Activated naive CD8-positive, alpha-beta T cell treated with anti-CD3 and anti-CD28 coated beads, Interleukin-2, amount 10 ng/mL, durations not matched to agents 7 days and 5 days (primary cell): ENCODE measurements around the gene MICAL3. TPM values are rescaled to one million over a fixed set of nuclear protein-coding genes. Genes with fewer than 3 reads are reported as not detected.
"Not testable (repeated sequence)": the region's sequence is repeated elsewhere in the genome, so short reads cannot be mapped to it uniquely, and the experiment has no call there.

Source experiments
- ATAC-seq: fragments of 150-1000 bp; cut with Tn5 transposase; one replicate; pipeline ENCODE4 v1.10.0; 2021; ENCODE audit warnings: low read depth, moderate library complexity
- POLR2A ChIA-PET: fragments of 350-600 bp; sonication (Branson Sonifier 250); formaldehyde crosslinking; loops from one replicate; lab custom pipeline; 2021; ENCODE audit warnings: antibody characterized with exemption; lab: Charles Lee
- DNase-seq: peaks from one replicate; pipeline ENCODE4 v3.0.0; 2021
- H3K27ac Mint-ChIP-seq: one replicate; pipeline ENCODE4 v1.8.0; 2022; ENCODE audit warnings: mild to moderate bottlenecking, mixed read lengths
- H3K27me3 Mint-ChIP-seq: one replicate; pipeline ENCODE4 v1.8.0; 2022; ENCODE audit warnings: mild to moderate bottlenecking, moderate library complexity, mixed read lengths
- H3K36me3 Mint-ChIP-seq: one replicate; pipeline ENCODE4 v1.8.0; 2021; ENCODE audit warnings: mild to moderate bottlenecking, mixed read lengths
- H3K4me1 Mint-ChIP-seq: one replicate; pipeline ENCODE4 v1.8.0; 2021; ENCODE audit warnings: mixed read lengths
- H3K4me3 Mint-ChIP-seq: one replicate; pipeline ENCODE4 v1.8.0; 2022; ENCODE audit warnings: mild to moderate bottlenecking, moderate library complexity, mixed read lengths
- H3K9me3 Mint-ChIP-seq: one replicate; pipeline ENCODE4 v1.8.0; 2021; ENCODE audit warnings: mixed read lengths
- total RNA-seq, 2 experiments: library from RNA; stranded (reverse); gene quantifications; one replicate each; pipeline ENCODE4 v1.2.3, GENCODE V29; 2021

The MICAL3 gene
- total RNA-seq, 2 experiments from 2014 or later: 35.7 to 36.8 TPM

DNA sequence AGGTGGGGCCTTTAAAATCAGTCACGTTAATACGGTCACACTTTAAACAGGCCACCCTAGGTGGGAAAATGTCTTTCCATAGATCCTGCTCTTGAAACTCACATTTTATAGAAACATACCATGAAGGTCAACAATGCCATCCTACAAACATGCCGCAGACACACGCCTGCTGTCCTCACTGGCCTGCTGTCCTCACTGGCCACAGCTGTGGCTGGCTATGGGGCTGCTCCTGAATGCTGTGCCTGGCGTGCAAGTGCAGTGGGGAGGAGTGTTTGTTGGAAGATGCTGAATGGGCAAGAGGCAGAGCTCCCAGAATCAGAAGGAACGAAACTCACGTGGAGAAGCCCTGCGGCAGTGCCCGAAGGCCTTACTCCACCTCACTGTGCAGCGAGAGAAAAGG, 143.9 kb downstream of the MICAL3 start:
- Mint-ChIP-seq H3K4me1 (no peaks in the 10 kb centered on the region), H3K27me3 (no peaks in the 10 kb centered on the region), H3K4me3 (no peak overlapping the region), H3K27ac (no peak overlapping the region), H3K36me3 (peaks cover 5% of the 10 kb centered on the region), H3K9me3 (no peaks in the 10 kb centered on the region)
- POLR2A ChIA-PET: no interaction called here
- no peak for DNase-seq
- no peak for ATAC-seq

GRCh38 chr22:17880020-17880419, 144.3 kb downstream of the MICAL3 start:
- Mint-ChIP-seq H3K9me3 (no peaks in the 10 kb centered on the region), H3K4me3 (no peak overlapping the region), H3K27ac (no peak overlapping the region), H3K4me1 (no peaks in the 10 kb centered on the region), H3K27me3 (no peaks in the 10 kb centered on the region), H3K36me3 (peaks cover 3% of the 10 kb centered on the region)
- POLR2A ChIA-PET: no interaction called here
- ATAC-seq (no peak), DNase-seq (no peak)

- ATAC-seq: no peak
- POLR2A ChIA-PET: no interaction called here
- no peaks in the 10 kb centered on the region for H3K4me1 Mint-ChIP-seq
- no peak overlapping the region for H3K4me3 Mint-ChIP-seq
- no peaks in the 10 kb centered on the region for H3K27me3 Mint-ChIP-seq
- peaks cover 3% of the 10 kb centered on the region for H3K36me3 Mint-ChIP-seq
- DNase-seq: no peak
- no peak overlapping the region for H3K27ac Mint-ChIP-seq
- H3K9me3 Mint-ChIP-seq: no peaks in the 10 kb centered on the region
These were observed 145.4 kb downstream of the MICAL3 start for GRCh38 chr22:17878941-17879340.

DNA sequence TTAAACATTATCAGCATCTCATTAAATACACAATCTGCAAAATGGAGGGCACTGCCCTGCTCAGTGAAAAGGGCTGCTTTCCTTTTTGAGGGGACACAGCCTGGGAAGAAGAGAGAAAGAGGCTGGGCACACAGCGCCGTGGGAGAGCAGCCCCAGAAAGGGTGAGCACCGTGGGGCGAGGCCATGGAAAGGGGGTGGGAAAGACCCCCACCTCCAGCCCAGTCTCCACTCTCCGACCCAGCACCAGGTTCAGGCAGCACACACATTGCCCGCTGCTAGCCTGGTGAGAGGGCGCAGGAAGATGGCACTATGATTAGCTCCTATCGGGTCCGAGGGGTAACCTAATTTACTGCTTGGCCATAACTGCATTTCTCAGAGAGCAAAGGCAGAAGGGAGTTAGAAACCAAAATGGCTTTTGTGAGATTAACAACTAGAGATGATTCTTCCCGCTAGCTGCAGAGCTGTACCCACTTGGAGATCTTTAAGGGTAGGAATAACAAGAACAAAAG, 146.1 kb downstream of the MICAL3 start:
- Mint-ChIP-seq H3K36me3 (peaks cover 3% of the 10 kb centered on the region), H3K4me1 (no peaks in the 10 kb centered on the region), H3K27me3 (no peaks in the 10 kb centered on the region), H3K9me3 (no peaks in the 10 kb centered on the region), H3K4me3 (no peak overlapping the region), H3K27ac (no peak overlapping the region)
- DNase-seq: no peak
- no peak for ATAC-seq
- POLR2A ChIA-PET: no interaction called here

DNA sequence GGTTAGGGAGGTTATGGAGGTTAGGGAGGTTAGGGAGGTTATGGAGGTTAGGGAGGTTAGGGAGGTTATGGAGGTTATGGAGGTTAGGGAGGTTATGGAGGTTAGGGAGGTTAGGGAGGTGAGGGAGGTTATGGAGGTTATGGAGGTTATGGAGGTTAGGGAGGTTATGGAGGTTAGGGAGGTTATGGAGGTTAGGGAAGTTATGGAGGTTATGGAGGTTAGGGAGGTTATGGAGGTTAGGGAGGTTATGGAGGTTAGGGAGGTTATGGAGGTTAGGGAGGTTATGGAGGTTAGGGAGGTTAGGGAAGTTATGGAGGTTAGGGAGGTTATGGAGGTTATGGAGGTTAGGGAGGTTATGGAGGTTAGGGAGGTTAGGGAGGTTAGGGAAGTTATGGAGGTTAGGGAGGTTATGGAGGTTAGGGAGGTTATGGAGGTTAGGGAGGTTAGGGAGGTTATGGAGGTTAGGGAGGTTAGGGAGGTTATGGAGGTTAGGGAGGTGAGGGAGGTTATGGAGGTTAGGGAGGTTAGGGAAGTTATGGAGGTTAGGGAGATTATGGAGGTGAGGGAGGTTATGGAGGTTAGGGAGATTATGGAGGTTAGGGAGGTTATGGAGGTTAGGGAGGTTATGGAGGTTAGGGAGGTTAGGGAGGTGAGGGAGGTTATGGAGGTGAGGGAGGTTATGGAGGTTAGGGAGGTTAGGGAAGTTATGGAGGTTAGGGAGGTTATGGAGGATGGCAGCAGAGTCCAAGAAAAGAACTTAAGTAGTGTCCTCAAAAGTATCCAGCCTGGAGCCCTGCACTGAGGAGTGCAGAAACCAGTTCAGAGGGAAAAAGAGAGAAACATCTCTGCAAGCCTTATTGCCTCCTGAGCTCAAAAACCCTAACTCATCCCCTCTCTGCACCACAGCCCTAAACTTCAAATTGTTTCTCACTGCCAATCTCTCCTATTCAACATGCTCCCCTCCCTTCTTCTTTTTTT, 147.2 kb downstream of the MICAL3 start:
- H3K9me3 Mint-ChIP-seq, DNase-seq, H3K27ac Mint-ChIP-seq, H3K27me3 Mint-ChIP-seq, H3K4me3 Mint-ChIP-seq, H3K36me3 Mint-ChIP-seq, H3K4me1 Mint-ChIP-seq, POLR2A ChIA-PET, ATAC-seq: not testable (repeated sequence)

DNA sequence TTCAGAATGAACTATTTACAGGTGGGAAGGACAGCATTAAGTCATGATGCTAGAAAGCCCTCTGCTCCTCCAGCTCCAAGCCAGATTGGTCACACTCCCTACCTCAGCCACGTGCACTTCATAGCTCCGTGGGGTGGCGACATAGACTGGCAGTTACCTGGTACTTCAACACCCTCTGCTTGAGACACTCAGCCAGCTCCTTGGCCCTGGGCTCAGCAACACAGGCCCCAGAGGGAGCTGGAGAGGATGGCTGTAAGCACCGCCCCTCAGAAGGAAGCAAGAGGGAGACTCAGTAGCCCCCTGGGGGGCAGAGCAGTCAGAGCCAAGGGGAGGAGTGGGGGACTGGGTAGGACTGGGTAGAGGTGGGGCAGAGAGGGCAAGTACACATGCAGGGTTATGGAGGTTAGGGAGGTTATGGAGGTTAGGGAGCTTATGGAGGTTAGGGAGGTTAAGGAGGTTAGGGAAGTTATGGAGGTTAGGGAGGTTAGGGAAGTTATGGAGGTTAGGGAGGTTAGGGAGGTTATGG, 148.0 kb downstream of the MICAL3 start:
- no peak for ATAC-seq
- no peak overlapping the region for H3K4me3 Mint-ChIP-seq
- H3K36me3 Mint-ChIP-seq: peaks cover 7% of the 10 kb centered on the region
- no peaks in the 10 kb centered on the region for H3K4me1 Mint-ChIP-seq
- no peak for DNase-seq
- POLR2A ChIA-PET: no interaction called here
- H3K27me3 Mint-ChIP-seq: no peaks in the 10 kb centered on the region
- no peak overlapping the region for H3K27ac Mint-ChIP-seq
- no peaks in the 10 kb centered on the region for H3K9me3 Mint-ChIP-seq

GRCh38 chr22:17875631-17876030, 148.7 kb downstream of the MICAL3 start:
- POLR2A ChIA-PET: no interaction called here
- ATAC-seq (no peak), DNase-seq (no peak)
- Mint-ChIP-seq H3K36me3 (peaks cover 8% of the 10 kb centered on the region), H3K9me3 (no peaks in the 10 kb centered on the region), H3K27ac (no peak overlapping the region), H3K4me3 (no peak overlapping the region), H3K4me1 (no peaks in the 10 kb centered on the region), H3K27me3 (no peaks in the 10 kb centered on the region)

DNA sequence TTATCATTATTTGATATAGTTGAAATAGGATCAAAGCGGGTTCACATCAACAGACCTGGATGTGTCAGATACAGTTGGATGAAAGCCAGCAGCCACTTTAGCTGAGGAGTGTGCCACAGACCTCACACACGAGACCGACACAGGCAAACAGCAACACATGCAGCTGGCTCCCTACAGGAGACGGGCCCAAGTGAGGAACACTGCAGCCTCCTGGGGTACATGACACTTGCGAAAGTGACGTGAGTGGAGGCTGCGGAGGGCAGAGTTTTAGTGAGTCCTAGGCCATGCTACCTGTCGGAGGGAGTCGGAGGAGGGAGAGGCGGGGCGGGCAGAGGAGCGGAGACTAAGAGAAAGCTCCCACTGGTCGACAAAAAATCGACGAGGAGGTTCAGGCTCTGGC, 149.2 kb downstream of the MICAL3 start:
- Mint-ChIP-seq H3K9me3 (no peaks in the 10 kb centered on the region), H3K27me3 (no peaks in the 10 kb centered on the region), H3K4me1 (no peaks in the 10 kb centered on the region), H3K36me3 (peaks cover 8% of the 10 kb centered on the region), H3K27ac (no peak overlapping the region), H3K4me3 (no peak overlapping the region)
- no peak for ATAC-seq
- DNase-seq: no peak
- POLR2A ChIA-PET: no interaction called here

GRCh38 chr22:17874231-17874905, 150.0 kb downstream of the MICAL3 start:
- no peak overlapping the region for H3K27ac Mint-ChIP-seq
- no peak for ATAC-seq
- no peaks in the 10 kb centered on the region for H3K9me3 Mint-ChIP-seq
- no peak overlapping the region for H3K4me3 Mint-ChIP-seq
- POLR2A ChIA-PET: no interaction called here
- peaks cover 8% of the 10 kb centered on the region for H3K36me3 Mint-ChIP-seq
- H3K27me3 Mint-ChIP-seq: no peaks in the 10 kb centered on the region
- no peaks in the 10 kb centered on the region for H3K4me1 Mint-ChIP-seq
- DNase-seq: no peak

GRCh38 chr22:17873804-17874203, 150.6 kb downstream of the MICAL3 start:
- H3K4me3 Mint-ChIP-seq: no peak overlapping the region
- peaks cover 8% of the 10 kb centered on the region for H3K36me3 Mint-ChIP-seq
- ATAC-seq: no peak
- no peak overlapping the region for H3K27ac Mint-ChIP-seq
- H3K9me3 Mint-ChIP-seq: no peaks in the 10 kb centered on the region
- POLR2A ChIA-PET: no interaction called here
- H3K4me1 Mint-ChIP-seq: no peaks in the 10 kb centered on the region
- no peaks in the 10 kb centered on the region for H3K27me3 Mint-ChIP-seq
- DNase-seq: no peak

DNA sequence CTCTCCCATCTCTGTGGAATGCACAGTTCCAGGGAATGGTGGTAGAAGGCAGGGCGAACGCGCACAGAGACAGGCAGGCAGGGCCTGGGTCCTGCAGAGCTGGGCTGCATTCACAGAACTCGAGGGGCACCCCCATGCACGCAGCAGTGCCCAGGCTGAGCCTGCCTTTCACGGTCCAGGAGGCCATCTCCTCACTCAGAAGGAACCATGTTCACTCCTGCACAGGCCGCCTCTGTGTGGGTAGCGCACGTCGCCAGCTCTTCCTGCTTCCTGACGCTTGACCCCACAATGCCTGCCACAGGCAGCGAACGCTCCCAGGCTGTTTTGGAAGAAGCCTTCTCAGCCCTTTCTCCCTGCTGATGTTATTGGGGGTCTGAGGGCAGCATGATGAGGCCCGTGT, 151.2 kb downstream of the MICAL3 start:
- Mint-ChIP-seq H3K4me3 (no peak overlapping the region), H3K27me3 (no peaks in the 10 kb centered on the region), H3K27ac (no peak overlapping the region), H3K36me3 (peaks cover 8% of the 10 kb centered on the region), H3K9me3 (no peaks in the 10 kb centered on the region), H3K4me1 (no peaks in the 10 kb centered on the region)
- no peak for ATAC-seq
- POLR2A ChIA-PET: no interaction called here
- no peak for DNase-seq

GRCh38 chr22:17872471-17872870, 151.9 kb downstream of the MICAL3 start:
- no peak for DNase-seq
- Mint-ChIP-seq H3K9me3 (no peaks in the 10 kb centered on the region), H3K27me3 (no peaks in the 10 kb centered on the region), H3K4me1 (peaks cover 3% of the 10 kb centered on the region), H3K27ac (no peak overlapping the region), H3K4me3 (no peak overlapping the region), H3K36me3 (peaks cover 8% of the 10 kb centered on the region)
- POLR2A ChIA-PET: no interaction called here
- no peak for ATAC-seq

GRCh38 chr22:17871726-17872458, 152.5 kb downstream of the MICAL3 start:
- peaks cover 6% of the 10 kb centered on the region for H3K36me3 Mint-ChIP-seq

More at GRCh38 chr22:17871726-17872458, 152.5 kb downstream of the MICAL3 start:
- Mint-ChIP-seq H3K4me1 (peaks cover 3% of the 10 kb centered on the region), H3K27ac (no peak overlapping the region), H3K27me3 (no peaks in the 10 kb centered on the region), H3K4me3 (no peak overlapping the region), H3K9me3 (no peaks in the 10 kb centered on the region)
- DNase-seq: no peak
- POLR2A ChIA-PET: no interaction called here
- no peak for ATAC-seq
